Stimulated activated CD4-positive, alpha-beta T cell treated with anti-CD3 and anti-CD28 coated beads, TNF-alpha, amount 100 ng/mL, for 24 hours (primary cell): ENCODE data around the gene KCND2.

Source experiments
- DNase-seq, 3 experiments: peaks; one replicate each; pipeline ENCODE4 v3.0.0-alpha.2; 2020; ENCODE audit warnings: low read depth in 3 of 3

KCND2 gene

GRCh38 chr7:120311028-120311788, 38.2 kb downstream of the KCND2 start:
- no peak for DNase-seq

GRCh38 chr7:120320218-120320961, 47.4 kb downstream of the KCND2 start:
- DNase-seq: no peak

GRCh38 chr7:120327054-120327453, 54.1 kb downstream of the KCND2 start:
- no peak for DNase-seq

- DNase-seq: no peak
Measured at GRCh38 chr7:120332433-120332832, 59.5 kb downstream of the KCND2 start.

GRCh38 chr7:120334475-120334874, 61.5 kb downstream of the KCND2 start:
- DNase-seq: no peak

GRCh38 chr7:120337308-120337907, 64.4 kb downstream of the KCND2 start:
- no peak for DNase-seq

- DNase-seq: no peak
Measured at GRCh38 chr7:120344276-120344675, 71.3 kb downstream of the KCND2 start.

- no peak for DNase-seq
Measured at GRCh38 chr7:120353171-120353570, 80.2 kb downstream of the KCND2 start.

- no peak for DNase-seq
Measured at GRCh38 chr7:120360918-120361317, 87.9 kb downstream of the KCND2 start.

GRCh38 chr7:120363414-120363813, 90.4 kb downstream of the KCND2 start:
- DNase-seq: no peak

- no peak for DNase-seq
Measured at GRCh38 chr7:120370954-120371353, 98.0 kb downstream of the KCND2 start.

- no peak for DNase-seq
Measured at GRCh38 chr7:120373174-120373573, 100.2 kb downstream of the KCND2 start.

- DNase-seq: no peak
Measured at GRCh38 chr7:120394595-120394994, 121.6 kb downstream of the KCND2 start.

GRCh38 chr7:120395526-120396019, 122.6 kb downstream of the KCND2 start:
- no peak for DNase-seq

- DNase-seq: no peak
Measured at GRCh38 chr7:120398284-120399000, 125.5 kb downstream of the KCND2 start.

GRCh38 chr7:120400806-120401455, 128.0 kb downstream of the KCND2 start:
- DNase-seq: no peak

GRCh38 chr7:120402079-120402767, 129.2 kb downstream of the KCND2 start:
- DNase-seq: no peak

- no peak for DNase-seq
Measured at GRCh38 chr7:120402801-120403200, 129.8 kb downstream of the KCND2 start.

- DNase-seq: no peak
Measured at GRCh38 chr7:120404042-120404441, 131.1 kb downstream of the KCND2 start.

- no peak for DNase-seq
Measured at GRCh38 chr7:120405652-120406051, 132.7 kb downstream of the KCND2 start.

GRCh38 chr7:120407010-120407409, 134.0 kb downstream of the KCND2 start:
- no peak for DNase-seq
